ENCODE data around the gene FERMT3.

DNA sequence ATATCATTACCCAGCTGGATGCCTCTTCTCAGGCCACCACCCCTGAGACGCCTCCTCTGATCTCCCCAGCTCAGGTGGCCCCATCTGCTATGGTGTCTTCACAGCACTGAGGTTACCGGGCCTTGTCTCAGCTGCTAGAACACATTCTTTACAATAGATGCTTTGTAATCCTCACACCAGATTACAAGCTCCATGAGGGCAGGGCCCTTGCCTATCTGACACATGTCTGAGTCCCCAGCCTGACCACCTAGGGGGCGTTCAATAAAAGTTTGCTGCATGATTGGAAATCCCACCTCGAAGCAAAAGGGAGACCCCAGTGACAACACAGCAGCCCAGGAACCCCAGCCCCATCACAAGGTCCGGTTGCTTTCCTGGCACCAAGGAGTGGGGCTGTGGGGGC, 42.6 kb upstream of the FERMT3 start:
- TF ChIP-seq, protein P1, sequence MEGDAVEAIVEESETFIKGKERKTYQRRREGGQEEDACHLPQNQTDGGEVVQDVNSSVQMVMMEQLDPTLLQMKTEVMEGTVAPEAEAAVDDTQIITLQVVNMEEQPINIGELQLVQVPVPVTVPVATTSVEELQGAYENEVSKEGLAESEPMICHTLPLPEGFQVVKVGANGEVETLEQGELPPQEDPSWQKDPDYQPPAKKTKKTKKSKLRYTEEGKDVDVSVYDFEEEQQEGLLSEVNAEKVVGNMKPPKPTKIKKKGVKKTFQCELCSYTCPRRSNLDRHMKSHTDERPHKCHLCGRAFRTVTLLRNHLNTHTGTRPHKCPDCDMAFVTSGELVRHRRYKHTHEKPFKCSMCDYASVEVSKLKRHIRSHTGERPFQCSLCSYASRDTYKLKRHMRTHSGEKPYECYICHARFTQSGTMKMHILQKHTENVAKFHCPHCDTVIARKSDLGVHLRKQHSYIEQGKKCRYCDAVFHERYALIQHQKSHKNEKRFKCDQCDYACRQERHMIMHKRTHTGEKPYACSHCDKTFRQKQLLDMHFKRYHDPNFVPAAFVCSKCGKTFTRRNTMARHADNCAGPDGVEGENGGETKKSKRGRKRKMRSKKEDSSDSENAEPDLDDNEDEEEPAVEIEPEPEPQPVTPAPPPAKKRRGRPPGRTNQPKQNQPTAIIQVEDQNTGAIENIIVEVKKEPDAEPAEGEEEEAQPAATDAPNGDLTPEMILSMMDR (IDR thresholded peaks at IDR 0.05) = no peak
- TF ChIP-seq POLR2A (IDR thresholded peaks at IDR 0.05) = no peak

Measured in Peyer's patch (tissue), 4 donors.